CD14-positive monocyte (primary cell): ENCODE measurements around the gene SUPV3L1. TPM values are rescaled to one million over a fixed set of nuclear protein-coding genes. Genes with fewer than 3 reads are reported as not detected.

Experiments used
- DNase-seq, 3 donors: peaks; one replicate each; pipeline ENCODE4 v3.0.0-alpha.2; 2011 to 2022
- H2AFZ ChIP-seq: 2 replicates; pipeline ENCODE4 v1.6.0; 2012; ENCODE audit warnings: mild to moderate bottlenecking, low read depth, low read length, inconsistent platforms; ENCODE audit not compliant: insufficient read depth, poor library complexity, severe bottlenecking
- H3K27ac ChIP-seq, 2 donors: 1 replicate in 1 of 2; 2 replicates in 1 of 2; pipeline ENCODE4 v1.5.1; 2012 to 2013; ENCODE audit warnings: low read length in 2 of 2, control low read depth in 1 of 2, inconsistent platforms in 1 of 2, low read depth in 1 of 2, mild to moderate bottlenecking in 1 of 2
- H3K27me3 ChIP-seq, 2 donors: one replicate each; pipeline versions ENCODE4 v1.6.0 to v1.6.1; 2011 to 2013; ENCODE audit warnings: low read length in 2 of 2; ENCODE audit not compliant: control insufficient read depth in 2 of 2, insufficient read depth in 2 of 2
- H3K36me3 ChIP-seq, 2 donors: replicated peaks in 1 of 2; 1 replicate in 1 of 2; 2 replicates in 1 of 2; pipeline versions ENCODE4 v1.5.1 to v1.6.1; 2012 to 2013; ENCODE audit warnings: low read length in 2 of 2, control low read depth in 1 of 2, inconsistent platforms in 1 of 2, mild to moderate bottlenecking in 1 of 2; ENCODE audit not compliant: insufficient read depth in 2 of 2, control insufficient read depth in 1 of 2
- H3K4me1 ChIP-seq, 2 donors: 1 replicate in 1 of 2; 2 replicates in 1 of 2; pipeline versions ENCODE4 v1.5.1 to v1.6.1; 2012 to 2013; ENCODE audit warnings: low read length in 2 of 2, control low read depth in 1 of 2, inconsistent platforms in 1 of 2, mild to moderate bottlenecking in 1 of 2, moderate library complexity in 1 of 2; ENCODE audit not compliant: insufficient read depth in 2 of 2, control insufficient read depth in 1 of 2
- H3K4me2 ChIP-seq: replicated peaks from 2 replicates; pipeline ENCODE3; 2012; ENCODE audit warnings: low read length, moderate library complexity, mild to moderate bottlenecking; ENCODE audit not compliant: poor library complexity, severe bottlenecking; ENCODE audit errors: extremely low read depth
- H3K4me3 ChIP-seq, 3 experiments: fragments of 200-600 bp in 1 of 3; sonication (generic) in 1 of 3; replicated peaks in 1 of 3; 1 replicate in 2 of 3; 2 replicates in 1 of 3; pipeline ENCODE4 v1.5.1; 2011 to 2013; ENCODE audit warnings: low read length in 3 of 3, mild to moderate bottlenecking in 3 of 3, control low read depth in 2 of 3, low read depth in 2 of 3, inconsistent platforms in 1 of 3, moderate library complexity in 1 of 3
- H3K79me2 ChIP-seq: 2 replicates; pipeline ENCODE4 v1.6.0; 2012; ENCODE audit warnings: mild to moderate bottlenecking, control low read depth, inconsistent platforms, low read length, moderate library complexity; ENCODE audit not compliant: insufficient read depth
- H3K9ac ChIP-seq: 2 replicates; pipeline ENCODE4 v1.6.0; 2017; ENCODE audit warnings: low read length, mild to moderate bottlenecking; ENCODE audit not compliant: insufficient read depth, poor library complexity, severe bottlenecking
- H3K9me3 ChIP-seq, 2 donors: replicated peaks in 1 of 2; 1 replicate in 1 of 2; 2 replicates in 1 of 2; pipeline versions ENCODE4 v1.5.1 to v1.6.1; 2012 to 2013; ENCODE audit warnings: low read length in 2 of 2, control low read depth in 1 of 2; ENCODE audit not compliant: control insufficient read depth in 1 of 2, insufficient read depth in 1 of 2
- H4K20me1 ChIP-seq: 2 replicates; pipeline ENCODE4 v1.6.0; 2012; ENCODE audit warnings: mild to moderate bottlenecking, low read length, control low read depth, moderate library complexity; ENCODE audit not compliant: insufficient read depth
- H3K27ac Mint-ChIP-seq, 7 donors: one replicate each; pipeline ENCODE4 v1.8.0; 2020; ENCODE audit warnings: mild to moderate bottlenecking in 7 of 7, mixed read lengths in 7 of 7, moderate library complexity in 6 of 7, inconsistent platforms in 2 of 7
- H3K27me3 Mint-ChIP-seq, 3 donors: one replicate each; pipeline ENCODE4 v1.8.0; 2021 to 2022; ENCODE audit warnings: low read depth in 3 of 3, mild to moderate bottlenecking in 3 of 3, mixed read lengths in 3 of 3, moderate library complexity in 3 of 3, inconsistent platforms in 1 of 3
- H3K36me3 Mint-ChIP-seq, 2 donors: one replicate each; pipeline ENCODE4 v1.8.0; 2020; ENCODE audit warnings: mixed read lengths in 2 of 2, inconsistent platforms in 1 of 2, mild to moderate bottlenecking in 1 of 2
- H3K4me1 Mint-ChIP-seq: one replicate; pipeline ENCODE4 v1.8.0; 2020; ENCODE audit warnings: mild to moderate bottlenecking, mixed read lengths
- H3K4me3 Mint-ChIP-seq, 2 donors: one replicate each; pipeline ENCODE4 v1.8.0; 2020; ENCODE audit warnings: mild to moderate bottlenecking in 2 of 2, mixed read lengths in 2 of 2, moderate library complexity in 1 of 2
- H3K9me3 Mint-ChIP-seq, 7 donors: one replicate each; pipeline ENCODE4 v1.8.0; 2020 to 2022; ENCODE audit warnings: mixed read lengths in 7 of 7, mild to moderate bottlenecking in 6 of 7, moderate library complexity in 6 of 7, inconsistent platforms in 2 of 7
- WGBS: methylation state at CpG from one replicate; pipeline ENCODE4 v1.1.5; 2013; ENCODE audit warnings: missing lambda C conversion rate; ENCODE audit not compliant: insufficient coverage; 5-methylcytosine and 5-hydroxymethylcytosine counted together
- intact Hi-C, 2 donors: fragments of 100-400 bp; cut with micrococcal nuclease; formaldehyde crosslinking; loops; one replicate each; pipeline versions ENCODE4 v1.15.0 to v1.15.1; 2023
- polyA plus RNA-seq, 3 donors: library from polyadenylated mRNA; depleted of rRNA in 1 of 3; unstranded in 2 of 3; stranded (reverse) in 1 of 3; fragments of 300-500 nt in 2 of 3; fragments of >200 nt in 1 of 3; fragmentation: Illumina TruSeq in 2 of 3; gene quantifications; 1 replicate in 2 of 3; 2 replicates in 1 of 3; pipeline ENCODE4 v1.2.3, GENCODE V29; 2012 to 2021
- TF ChIP-seq, protein P1 (sequence below): fragments of 200-600 bp; IDR thresholded peaks from one replicate; pipeline ENCODE4 v1.8.0; 2022; ENCODE audit warnings: antibody characterized with exemption, mild to moderate bottlenecking

Gene SUPV3L1
- polyA plus RNA-seq, 3 donors = 6.8 to 18.8 (median 7.3) TPM

DNA sequence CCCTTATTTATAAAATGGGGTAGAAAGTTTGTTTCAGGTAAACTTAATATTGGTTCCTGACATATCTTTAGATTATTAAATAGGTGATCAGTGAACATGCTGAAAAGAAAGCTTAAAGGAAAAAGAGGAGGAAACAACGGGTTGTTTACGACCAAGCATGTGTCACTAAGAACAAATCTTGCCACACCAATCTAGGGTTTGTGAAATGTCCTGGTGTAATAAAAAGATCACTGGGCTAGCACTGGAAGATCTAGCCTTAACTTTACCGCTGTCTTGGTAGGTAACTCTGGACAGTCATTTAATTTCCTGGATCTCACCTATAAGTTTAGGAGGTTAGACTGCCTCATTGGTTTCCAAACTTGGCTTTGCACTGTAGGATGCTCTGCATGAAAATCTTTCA, 37.1 kb upstream of the SUPV3L1 start:
- Mint-ChIP-seq H3K4me3 (no peak overlapping the region), H3K4me1 (peaks cover 10% of the 10 kb centered on the region), H3K27ac (peak overlapping the region in 2 of 7 donors; percentile 13 to 15), H3K9me3 (no peaks in the 10 kb centered on the region), H3K36me3 (peaks cover 12 to 21% of the 10 kb centered on the region in 2 donors), H3K27me3 (peaks cover 0 to 1% (median 0%) of the 10 kb centered on the region in 3 donors)
- H3K9me3 ChIP-seq = no peaks in the 10 kb centered on the region
- H3K27ac ChIP-seq = peak overlapping the region in 1 of 2 donors; percentile 4
- H3K9ac ChIP-seq = no peak overlapping the region
- peaks cover 2 to 8% of the 10 kb centered on the region in 2 donors for H3K4me1 ChIP-seq
- peaks cover 97% of the 10 kb centered on the region for H4K20me1 ChIP-seq
- no peak overlapping the region for H3K4me2 ChIP-seq
- WGBS = no CpG with 5 or more reads among the region's 3 CpGs
- intact Hi-C loops = no loop called here
- no peak overlapping the region for H3K4me3 ChIP-seq
- TF ChIP-seq, protein P1, sequence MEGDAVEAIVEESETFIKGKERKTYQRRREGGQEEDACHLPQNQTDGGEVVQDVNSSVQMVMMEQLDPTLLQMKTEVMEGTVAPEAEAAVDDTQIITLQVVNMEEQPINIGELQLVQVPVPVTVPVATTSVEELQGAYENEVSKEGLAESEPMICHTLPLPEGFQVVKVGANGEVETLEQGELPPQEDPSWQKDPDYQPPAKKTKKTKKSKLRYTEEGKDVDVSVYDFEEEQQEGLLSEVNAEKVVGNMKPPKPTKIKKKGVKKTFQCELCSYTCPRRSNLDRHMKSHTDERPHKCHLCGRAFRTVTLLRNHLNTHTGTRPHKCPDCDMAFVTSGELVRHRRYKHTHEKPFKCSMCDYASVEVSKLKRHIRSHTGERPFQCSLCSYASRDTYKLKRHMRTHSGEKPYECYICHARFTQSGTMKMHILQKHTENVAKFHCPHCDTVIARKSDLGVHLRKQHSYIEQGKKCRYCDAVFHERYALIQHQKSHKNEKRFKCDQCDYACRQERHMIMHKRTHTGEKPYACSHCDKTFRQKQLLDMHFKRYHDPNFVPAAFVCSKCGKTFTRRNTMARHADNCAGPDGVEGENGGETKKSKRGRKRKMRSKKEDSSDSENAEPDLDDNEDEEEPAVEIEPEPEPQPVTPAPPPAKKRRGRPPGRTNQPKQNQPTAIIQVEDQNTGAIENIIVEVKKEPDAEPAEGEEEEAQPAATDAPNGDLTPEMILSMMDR = no peak
- H3K27me3 ChIP-seq = no peaks in the 10 kb centered on the region
- no peak overlapping the region for H2AFZ ChIP-seq
- no peak for DNase-seq
- peaks cover 97% of the 10 kb centered on the region for H3K79me2 ChIP-seq
- peaks cover 5 to 40% of the 10 kb centered on the region in 2 donors for H3K36me3 ChIP-seq

DNA sequence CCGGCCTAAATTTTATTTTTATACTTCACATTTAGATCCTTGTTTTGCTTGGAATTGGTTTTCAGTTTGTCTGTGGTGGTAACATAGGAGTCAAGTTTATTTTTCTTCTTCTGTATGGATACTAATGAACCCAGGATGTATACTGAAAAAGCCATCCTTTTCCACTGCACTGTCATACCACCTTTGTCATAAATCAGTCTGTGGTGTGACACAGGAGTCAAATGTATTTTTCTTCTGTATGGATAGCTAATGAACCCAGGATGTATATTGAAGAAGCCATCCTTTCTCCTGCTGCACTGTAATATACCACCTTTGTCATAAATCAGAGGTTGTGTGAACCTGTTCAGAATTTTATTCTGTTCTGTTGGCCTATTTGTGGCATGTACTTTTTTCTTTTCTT, 34.7 kb upstream of the SUPV3L1 start:
- H3K27ac Mint-ChIP-seq = no peak overlapping the region
- peaks cover 10% of the 10 kb centered on the region for H3K4me1 Mint-ChIP-seq
- Histone ChIP-seq H4K20me1 (peaks cover 97% of the 10 kb centered on the region), H3K9me3 (no peaks in the 10 kb centered on the region), H3K36me3 (peaks cover 3 to 40% of the 10 kb centered on the region in 2 donors), H3K9ac (no peak overlapping the region), H3K4me3 (no peak overlapping the region), H3K27ac (no peak overlapping the region), H3K4me2 (no peak overlapping the region), H3K79me2 (peaks cover 100% of the 10 kb centered on the region), H3K27me3 (no peaks in the 10 kb centered on the region), H2AFZ (no peak overlapping the region), H3K4me1 (peaks cover 2 to 8% of the 10 kb centered on the region in 2 donors)
- intact Hi-C loops = no loop called here
- H3K27me3 Mint-ChIP-seq = no peaks in the 10 kb centered on the region
- TF ChIP-seq, protein P1 = no peak
- H3K9me3 Mint-ChIP-seq = no peaks in the 10 kb centered on the region
- WGBS = no CpG with 5 or more reads among the region's 1 CpG
- DNase-seq = no peak
- H3K36me3 Mint-ChIP-seq = peaks cover 16 to 26% of the 10 kb centered on the region in 2 donors
- no peak overlapping the region for H3K4me3 Mint-ChIP-seq
